ENCODE results near the gene RUNX2.

The RUNX2 gene

DNA sequence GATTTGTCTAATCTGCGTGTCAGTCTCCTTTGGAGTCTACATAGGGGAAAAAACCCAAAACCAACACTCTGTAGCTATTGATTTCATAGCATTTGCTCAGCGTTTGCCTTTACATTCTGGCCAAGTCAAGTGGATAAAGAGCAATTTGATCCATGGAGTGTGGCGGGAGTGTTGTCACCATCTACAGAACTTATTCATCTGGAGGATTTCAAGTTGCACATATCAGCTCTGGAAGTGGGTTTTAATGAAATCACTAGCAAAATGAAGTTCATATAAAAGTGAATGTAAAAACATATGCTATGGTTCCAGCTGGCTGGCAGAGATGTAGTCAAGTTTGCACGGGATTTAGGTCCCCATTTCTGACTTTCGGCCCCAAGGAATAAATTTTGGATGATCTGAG is 269.3 kb downstream of the RUNX2 start:
- DNase-seq = no peak

DNA sequence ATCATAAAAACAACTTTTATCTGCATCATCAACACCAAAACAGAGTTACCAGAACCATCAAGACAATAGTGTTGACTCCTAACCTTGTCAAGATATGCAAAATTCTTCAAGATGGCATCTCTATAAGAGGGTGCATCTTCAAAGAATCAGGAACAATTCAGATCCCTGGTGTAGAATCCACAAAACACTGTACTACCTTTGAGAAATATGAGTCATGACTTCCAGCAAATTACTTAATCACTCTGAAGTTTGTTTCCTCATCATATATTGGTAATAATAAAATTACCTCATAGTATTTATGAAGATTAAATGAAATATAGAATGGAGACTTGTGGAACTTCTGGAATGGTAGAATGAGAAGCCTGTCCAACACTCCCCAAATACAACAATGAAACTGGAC is 270.9 kb downstream of the RUNX2 start:
- no peak for DNase-seq

DNA sequence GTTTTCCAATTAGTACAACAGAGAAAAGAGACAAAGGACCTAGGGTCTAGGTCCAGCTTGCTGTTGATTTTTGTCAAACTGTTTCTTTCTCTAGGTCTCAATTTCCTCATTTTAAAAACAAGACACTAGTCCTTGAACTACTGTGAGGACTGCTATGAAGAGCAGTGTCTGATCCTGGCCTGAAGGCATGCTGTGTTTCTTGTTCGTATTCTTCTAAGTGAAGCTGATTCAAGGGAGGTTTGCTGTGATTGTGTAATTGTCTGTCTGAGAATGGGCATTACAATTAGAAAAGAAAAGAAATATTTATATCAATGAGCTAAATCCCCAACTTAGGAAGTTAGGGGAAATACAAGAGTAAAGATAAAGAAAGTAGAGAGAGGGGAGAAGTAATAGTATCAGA is 277.8 kb downstream of the RUNX2 start:
- DNase-seq = no peak

DNA sequence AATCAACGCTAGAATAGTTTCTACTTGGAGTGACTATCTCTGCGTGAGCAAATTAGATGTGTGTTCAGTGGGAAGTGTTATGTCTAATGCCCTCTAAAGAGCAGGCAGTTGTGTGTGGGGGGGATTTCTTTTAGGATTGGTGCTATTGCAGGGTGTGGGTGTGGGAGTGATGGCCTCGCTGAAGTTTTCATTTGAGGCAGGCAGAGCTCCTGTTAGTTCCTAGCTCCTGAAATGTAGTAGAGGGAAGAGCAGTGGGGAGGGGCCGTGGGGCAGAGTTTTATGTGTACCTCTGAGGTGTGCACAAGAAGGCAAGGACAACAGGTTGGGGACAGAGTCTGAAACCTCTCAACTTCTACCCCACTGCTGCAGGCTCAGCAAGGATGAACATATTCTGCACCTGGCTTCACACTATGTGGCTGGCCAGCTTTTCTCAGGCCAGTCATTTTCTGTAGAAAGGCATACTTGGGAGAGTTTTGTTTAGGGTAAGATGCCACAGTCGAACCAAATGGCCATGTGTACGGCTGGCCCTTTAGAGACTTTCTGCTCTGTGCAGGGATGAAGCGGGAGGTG is 278.8 kb downstream of the RUNX2 start:
- no peak for DNase-seq

DNA sequence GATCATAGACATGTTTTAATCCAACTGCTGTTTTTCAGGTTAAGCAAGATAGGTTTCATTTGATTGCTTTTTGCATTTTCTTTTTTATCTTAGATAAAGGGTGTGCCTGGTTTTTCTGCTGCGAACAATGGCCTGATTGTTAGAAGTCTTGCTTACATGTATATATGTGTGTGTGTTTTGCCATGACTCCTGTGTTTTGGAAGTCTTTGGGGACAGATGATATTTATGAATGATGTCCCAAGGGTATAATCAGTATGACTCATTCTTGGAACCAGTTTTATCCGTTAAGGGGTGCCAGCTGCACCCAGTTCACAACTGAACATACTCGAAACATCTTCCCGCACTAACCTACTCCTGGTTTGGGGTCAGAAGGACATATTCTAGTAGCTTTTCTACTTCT is 279.7 kb downstream of the RUNX2 start:
- DNase-seq = no peak

DNA sequence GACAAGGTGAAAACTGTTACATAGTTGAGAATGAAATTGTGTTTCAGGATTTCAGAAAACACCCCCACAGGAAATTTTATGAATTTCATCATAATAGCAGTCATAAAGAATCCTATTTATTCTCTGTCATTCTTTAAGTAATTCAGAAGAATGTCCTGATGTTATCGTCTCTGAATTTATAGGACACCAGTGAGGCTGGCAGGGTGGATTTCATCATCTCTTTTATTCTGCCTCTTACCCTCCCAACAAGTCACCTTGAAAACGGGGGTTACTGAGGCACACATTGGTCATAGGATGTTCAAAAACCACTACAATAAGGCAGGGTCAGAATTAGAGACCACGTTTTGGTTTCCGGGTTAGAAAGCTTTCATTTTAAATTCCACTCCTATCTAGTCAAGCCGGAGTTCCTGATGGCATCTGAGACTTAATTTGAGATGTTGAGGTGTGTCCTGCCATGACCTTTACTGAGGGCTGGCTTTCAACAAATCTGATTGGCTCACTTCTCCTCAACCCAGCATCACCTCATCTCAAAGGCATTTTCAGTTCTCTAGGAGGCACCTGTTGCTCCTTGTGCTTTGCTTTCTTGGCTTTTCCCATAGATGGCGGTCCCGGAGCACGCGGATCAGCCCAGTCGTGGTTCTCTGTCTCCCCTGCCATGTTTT is 280.3 kb downstream of the RUNX2 start:
- no peak for DNase-seq

DNA sequence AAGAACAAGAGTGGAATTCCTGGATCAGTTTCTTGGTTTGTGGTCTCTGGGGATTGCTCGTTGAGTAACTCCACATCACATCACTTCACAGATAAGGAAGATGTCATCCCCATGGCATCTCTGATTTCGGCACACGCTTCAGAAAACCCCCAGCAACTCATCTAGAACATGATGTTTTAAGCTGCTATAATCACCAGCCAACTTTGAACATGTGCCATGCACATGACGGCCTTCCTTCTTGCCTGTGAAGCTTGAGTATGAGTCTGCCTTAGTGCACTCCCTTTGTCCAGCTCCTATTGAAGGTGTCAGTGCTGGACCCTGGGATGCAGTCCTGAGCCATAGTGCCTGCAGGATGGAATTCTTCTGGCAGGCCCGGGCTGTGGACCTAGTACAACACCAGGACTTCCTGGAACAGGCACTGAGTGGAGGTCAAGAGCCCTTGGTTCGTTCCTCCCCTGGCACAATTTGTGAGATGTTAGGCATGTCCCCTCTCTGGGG is 281.1 kb downstream of the RUNX2 start:
- no peak for DNase-seq

DNA sequence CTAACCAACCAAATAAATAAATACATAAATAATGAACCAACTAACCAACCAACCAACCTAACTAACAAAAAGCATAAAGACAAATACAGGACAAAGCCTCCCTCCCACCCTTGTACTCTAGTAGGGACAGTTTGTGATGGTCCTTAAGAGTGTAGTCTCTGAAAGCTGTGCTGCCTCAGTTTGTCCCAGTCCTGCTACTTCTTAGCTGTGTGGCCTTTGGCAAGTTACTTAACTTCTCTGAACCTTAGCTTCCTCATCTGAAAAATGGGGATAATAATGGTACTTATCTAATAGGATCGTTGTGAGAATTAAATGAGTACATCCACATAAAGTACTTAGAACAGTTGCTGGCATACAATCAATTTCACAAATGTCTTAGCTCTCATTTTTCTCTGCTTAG is 282.2 kb downstream of the RUNX2 start:
- DNase-seq = no peak

DNA sequence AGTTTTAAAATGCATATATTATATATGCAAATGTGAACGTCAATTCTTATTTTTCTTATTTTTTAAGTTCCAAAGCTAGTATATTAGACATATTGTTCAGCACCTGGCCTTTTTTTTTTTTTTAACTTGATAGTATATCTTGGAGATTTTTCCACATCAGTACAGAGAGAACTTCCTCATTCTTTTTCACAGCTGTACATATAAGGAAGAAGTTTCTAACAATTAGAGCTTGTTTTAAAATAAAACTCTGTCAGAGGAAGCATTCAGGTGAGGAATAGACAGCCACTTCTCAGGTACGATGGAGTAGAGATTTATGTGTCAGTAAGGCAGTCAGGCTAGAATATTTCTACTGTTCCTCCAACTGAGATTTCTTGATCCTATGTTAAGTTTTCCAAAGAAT is 282.7 kb downstream of the RUNX2 start:
- no peak for DNase-seq

DNA sequence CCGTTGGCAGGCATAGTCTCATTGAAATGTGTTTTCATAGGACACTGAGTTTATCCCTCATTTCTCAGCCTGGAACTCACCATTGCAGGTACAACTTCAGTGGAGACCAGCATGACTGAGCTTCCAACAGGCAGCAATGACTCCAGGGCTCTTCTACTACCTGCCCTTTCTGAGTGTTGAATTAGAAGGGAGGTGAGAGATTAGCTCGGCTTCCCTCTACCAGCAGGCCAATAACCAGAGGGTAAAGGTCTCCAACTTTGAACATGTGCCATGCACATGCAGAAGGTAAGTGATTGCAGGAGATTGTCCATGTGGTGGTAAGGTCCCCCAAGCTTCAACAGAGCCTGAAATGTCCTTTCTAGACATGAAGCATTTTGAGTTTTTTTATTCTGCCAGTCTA is 283.4 kb downstream of the RUNX2 start:
- no peak for DNase-seq

DNA sequence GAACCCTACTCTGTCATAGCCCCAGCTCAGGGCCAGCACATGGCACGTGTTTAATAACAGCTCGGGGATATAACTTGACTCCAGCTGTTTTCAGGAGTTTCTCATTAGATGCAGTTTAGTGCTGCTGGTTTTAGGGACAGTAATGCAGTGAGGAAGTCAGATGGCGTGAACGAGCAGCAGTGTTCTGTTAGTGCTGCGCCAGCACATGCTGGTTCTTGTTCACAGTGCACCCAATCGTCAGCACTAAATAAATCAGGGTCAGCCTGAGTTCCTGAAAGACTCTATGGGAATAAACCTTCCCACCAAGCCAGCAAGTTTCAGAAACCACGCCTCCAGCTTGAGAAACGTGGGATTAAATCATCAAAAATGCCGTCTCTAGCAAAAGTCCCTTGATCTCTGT is 285.5 kb downstream of the RUNX2 start:
- no peak for DNase-seq

DNA sequence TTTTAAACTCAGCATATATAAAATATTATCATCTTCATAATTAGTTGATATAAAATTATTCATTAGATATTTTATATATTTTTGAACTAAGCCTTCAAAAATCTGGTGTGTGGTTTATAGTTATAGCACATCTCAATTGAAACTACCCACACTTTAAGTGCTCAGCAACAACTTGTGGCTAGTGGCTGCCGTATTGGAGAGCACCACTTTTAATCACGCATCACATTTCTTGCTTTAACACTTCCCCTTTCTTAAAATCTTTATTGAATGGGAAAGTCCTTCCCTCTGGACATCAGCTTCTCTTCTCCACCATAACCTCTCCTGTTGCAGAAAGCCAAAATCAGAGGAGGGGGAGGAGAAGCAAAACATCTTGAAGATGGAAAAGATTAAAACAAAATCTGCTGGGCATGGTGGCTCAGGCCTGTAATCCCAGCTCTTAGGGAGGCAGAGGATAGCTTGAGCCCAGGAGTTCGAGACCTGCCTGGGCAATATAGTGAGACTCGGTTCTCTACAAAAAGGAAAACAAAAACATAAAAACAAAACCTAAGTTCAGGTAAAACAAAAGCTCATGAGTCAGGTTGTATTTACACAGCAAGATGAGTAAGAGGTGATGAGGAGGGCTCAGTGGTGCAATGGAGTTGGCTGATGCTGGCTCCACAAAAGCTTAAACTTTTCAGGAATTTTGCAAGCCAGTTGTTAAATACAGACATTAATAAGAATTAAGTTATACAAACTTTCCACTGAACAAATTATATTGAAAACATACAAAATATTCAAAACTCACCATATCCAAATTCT is 286.6 kb downstream of the RUNX2 start:
- no peak for DNase-seq

DNA sequence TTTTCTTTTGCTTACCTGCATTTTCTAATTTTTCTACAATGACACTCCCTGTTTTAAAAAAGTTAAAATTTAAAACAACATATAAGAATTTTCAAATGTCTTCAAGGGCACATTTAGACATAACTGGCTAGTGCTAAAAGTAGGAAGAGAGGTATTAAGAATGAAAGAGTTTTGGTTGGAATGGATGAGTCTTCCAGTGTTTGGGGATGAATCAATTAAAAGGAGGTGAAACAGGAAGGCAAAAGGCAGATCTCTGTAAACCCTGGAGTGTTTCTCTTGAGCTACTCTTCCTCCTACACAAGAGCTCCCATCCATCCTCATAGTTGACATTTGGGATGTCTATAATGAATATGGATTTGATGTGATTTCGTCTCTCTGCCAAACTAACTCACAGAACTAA is 288.1 kb downstream of the RUNX2 start:
- no peak for DNase-seq

DNA sequence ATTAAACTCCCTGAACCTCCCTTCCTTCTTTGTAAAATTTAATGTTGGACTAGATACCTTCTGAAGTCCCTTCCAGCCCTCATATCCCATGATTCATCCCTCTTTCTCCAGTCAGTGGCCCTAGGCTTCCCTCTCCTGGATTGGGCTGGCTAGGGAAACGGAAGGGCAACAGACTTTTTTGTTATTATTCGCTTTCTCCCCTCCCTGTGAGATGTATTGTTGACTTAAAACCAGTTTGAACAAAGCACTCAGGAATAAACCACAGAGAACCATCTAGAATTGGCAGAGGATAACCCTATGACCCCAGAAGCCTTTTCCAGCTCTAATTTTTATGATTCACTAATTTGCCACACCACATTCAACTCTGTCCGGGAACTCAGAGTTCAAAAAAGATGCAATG is 289.3 kb downstream of the RUNX2 start:
- no peak for DNase-seq

DNA sequence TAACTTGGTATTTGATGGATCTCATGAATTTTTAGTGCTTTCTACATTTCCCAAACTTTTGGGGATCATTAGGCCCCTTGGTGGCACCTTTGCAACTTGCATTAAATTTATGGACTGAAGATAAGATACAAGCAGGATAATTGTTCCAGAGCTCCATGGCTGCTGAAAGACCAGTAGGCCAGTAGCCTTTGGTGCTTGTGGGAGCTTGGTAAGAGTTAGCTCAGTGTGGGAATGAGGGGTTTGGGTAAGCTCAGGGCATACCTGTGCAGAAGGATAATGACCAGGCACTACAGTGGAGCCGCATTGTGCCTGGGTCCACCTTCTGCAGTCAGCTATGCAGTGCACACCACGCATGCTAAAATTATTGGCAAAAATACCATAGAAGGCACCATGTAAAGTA is 290.1 kb downstream of the RUNX2 start:
- DNase-seq = no peak

DNA sequence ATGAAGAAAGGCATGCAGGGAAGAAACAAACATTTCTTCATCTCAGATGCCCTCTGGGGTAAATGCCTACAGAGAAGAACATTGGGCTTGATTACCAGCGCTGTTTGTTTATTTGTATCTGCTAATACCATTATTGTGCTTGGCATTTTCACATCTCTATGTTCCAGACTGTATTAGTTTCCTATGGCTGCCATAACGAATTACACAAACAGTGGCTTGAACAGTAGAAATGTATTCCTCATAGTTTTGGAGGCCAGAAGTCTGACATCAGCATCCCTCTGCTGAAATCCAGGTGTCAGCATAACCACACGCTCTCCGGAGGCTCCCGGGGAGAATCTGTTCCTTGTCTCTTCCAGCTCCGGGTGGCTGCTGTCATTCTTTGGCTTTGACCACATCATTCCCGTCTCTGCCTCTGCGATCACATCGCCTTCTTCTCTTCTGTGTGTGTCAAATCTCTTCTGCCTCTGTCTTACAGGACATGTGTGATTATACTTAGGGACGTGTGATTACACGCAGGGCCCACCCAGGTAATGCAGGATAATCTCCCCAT is 291.2 kb downstream of the RUNX2 start:
- no peak for DNase-seq

DNA sequence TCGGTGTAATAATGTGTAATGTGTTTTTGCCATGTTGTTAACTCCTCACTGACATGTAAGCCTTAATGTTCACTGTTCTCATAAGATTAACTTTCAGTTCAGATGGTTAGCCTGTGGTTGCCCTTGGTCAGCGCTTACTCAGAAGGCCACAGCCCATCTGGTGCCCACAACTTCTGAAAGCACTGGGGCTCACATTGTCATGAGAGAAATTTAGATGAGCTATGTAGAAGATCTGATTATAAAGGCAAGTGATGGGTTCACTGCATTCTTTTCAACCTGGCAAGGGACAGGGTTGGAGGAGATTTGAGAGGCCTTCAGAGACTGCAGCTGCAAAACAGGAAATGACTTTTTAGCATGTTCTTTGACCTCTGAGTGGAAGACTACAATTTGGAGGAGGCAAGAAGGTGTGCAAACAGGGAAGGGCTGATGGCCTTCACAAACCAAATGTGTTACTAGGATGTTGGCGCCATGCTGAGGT is 291.9 kb downstream of the RUNX2 start:
- DNase-seq = no peak

DNA sequence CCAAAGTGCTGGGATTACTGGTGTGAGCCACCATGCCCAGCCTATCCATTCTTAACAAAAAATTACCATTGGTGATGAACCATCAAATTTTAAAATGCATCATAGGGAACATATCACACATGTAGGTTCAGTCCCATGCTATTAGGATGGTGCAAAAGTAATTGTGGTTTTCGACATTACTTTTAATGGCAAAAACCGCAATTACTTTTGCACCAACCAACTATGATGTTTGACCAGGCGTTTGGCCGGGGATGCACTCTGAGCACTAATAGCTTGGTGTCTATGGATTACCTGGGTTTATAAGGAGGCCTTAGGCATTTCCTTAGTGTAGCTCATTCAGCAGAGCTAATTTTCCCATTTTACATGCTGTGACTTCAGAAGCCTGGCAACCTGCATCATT is 296.1 kb downstream of the RUNX2 start:
- DNase-seq = no peak

DNA sequence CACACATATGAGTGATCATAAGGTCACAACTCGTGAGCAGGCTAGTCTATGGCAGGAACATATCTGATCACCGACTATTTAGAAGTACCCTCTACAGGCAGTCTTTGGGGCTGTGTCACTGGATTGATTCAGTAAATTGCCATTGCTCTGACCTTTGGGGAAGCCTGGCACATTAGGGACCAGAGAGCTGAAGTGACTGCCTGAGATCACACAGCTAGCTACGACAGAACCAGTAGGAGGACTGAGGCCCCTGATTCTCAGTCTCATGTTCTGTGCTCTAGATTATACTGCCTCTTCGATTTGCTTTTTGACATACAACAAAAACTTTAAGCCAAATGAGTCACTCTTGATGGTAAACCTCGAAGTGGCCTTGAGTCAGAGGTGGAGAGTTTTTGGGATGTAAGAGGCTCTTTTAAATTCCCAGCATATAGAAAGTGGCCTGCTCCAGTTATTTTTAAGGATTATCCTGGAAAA is 297.1 kb downstream of the RUNX2 start:
- no peak for DNase-seq

DNA sequence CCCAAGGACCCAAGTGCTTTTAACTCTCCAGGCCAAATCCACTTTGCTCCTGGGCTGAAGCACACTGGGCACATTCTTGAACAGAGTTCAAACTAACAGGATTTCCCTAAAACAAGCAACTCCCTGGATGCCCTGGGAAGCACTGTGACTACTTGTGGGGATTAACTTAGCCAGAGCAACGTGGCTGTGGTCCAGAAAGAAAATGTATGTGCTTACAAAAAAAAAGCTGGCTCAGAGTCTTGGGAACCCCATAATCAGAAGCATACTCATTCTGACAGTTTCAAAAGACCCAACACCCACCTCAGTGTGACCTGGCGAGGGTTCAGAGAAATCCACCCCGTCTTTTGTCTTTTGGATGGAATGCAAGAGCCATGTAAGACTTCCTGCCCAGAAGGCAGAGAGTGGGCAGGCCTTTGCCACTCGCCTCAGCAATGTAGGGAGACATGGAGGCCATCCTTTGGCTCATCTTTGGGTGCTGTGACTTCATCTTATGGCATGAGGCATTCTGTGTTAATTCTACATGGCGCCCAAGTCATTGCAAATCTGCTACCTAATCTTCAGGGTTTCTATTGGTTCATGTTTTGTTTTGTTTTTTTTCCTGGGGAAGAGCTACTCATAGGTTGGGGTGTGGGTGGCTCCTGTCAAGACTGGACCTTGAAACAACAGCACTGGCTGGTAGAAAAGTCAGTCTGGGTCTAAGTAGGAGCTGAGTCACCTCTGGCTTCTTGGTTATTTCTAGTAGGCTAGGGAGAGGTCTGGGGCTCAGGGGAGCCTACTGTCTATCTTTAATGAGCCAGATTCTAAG is 298.2 kb downstream of the RUNX2 start:
- DNase-seq = no peak

DNA sequence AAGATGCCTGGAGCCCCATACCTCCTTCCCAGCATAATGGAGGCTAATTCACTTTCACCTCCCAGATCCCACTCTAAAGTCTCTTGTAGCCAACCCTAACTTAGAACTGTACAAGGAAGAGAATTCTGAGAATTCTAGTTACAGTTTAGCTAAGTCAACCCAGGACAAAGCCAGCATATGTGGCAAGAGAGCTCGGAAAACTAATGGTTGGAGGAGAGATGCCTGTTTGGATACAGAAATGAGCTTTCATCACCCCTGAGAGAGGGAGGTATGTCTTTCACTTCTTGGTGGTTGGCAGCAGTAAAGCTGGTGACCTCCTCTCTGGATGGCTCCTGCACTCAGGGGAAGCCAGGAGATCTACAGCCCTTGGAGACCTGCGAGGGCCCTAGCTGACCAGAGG is 302.2 kb downstream of the RUNX2 start:
- no peak for DNase-seq

DNA sequence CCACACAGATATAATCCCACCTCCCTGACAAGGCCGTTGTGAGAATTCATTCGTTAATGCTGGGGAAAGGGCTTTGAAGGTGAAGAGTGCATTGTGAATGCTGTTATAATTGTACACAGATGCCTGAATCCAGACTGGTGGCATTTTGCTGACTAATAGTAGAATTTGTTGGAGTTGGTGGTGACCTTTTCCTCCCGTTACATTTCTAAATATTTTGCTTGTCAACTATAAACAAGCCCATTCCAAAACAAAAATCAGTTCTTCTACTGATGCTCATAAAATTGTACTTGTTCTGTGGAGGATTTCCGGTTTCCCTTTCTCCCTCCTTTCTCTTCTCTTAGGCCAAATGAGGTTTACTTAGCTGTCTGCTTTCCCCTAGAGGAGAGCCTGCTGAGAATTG is 302.7 kb downstream of the RUNX2 start:
- DNase-seq = no peak

DNA sequence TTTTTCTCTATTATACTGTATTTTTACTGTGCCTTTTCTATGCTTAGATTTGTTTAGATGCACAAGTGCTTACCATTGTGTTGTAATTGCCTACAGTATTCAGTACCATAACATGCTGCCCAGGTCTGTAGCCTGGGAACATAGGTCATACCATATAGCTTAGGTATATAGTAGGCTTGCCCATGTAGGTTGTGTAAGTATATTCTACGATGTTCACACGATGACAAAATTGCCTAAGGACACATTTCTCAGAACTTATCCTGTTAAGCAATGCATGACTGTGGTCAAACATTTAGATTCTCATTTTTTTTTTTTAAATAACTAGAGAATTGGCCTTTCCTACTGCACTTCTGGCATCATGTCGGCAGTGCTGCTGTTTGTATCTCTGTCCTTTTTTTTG is 303.3 kb downstream of the RUNX2 start:
- DNase-seq = no peak

Data from NCI-H446 treated with DMSO at 0.1 percent for 48 hours (cell line).